Measurements from ENCODE around the gene KCNE2.
A peak's percentile ranks its signal among the peaks of the same experiment; 100 is the strongest.
"Not testable (repeated sequence)": the region's sequence is repeated elsewhere in the genome, so short reads cannot be mapped to it uniquely, and the experiment has no call there.

Gene KCNE2

GRCh38 chr21:34367320-34367935 lies 3.6 kb downstream of the KCNE2 start:
- H3K4me2 ChIP-seq (ENCODE audit: low read length), result no peak overlapping the region
- H3K4ac ChIP-seq (ENCODE audit: low read depth, low read length), result no peak overlapping the region
- H4K91ac ChIP-seq (ENCODE audit: low read depth, low read length), result no peak overlapping the region
- no peak overlapping the region for H2BK120ac ChIP-seq (ENCODE audit: insufficient read depth, low read length, poor library complexity)
- H3K79me1 ChIP-seq (ENCODE audit: low read length), result peaks cover 2% of the 10 kb centered on the region
- no peaks in the 10 kb centered on the region for H3K9me3 ChIP-seq (ENCODE audit: insufficient read depth, low read depth, low read length)
- H2AFZ ChIP-seq (ENCODE audit: insufficient read depth, low read length, poor library complexity), result no peak overlapping the region
- H3K27me3 ChIP-seq (ENCODE audit: insufficient read depth, low read length), result no peaks in the 10 kb centered on the region
- peak overlapping the region; percentile 64 for H2BK5ac ChIP-seq (ENCODE audit: low read depth, low read length, poor library complexity)
- H3K18ac ChIP-seq (ENCODE audit: low read length), result no peak overlapping the region
- H3K4me1 ChIP-seq (ENCODE audit: control insufficient read depth in 1 of 2, insufficient read depth in 2 of 2, low read length in 2 of 2), result no peaks in the 10 kb centered on the region
- H3K36me3 ChIP-seq (ENCODE audit: control insufficient read depth in 1 of 2, insufficient read depth in 2 of 2, low read length in 2 of 2), result no peaks in the 10 kb centered on the region
- H3K27ac ChIP-seq (ENCODE audit: low read depth, low read length), result no peak overlapping the region
- H3K9ac ChIP-seq (ENCODE audit: low read length), result no peak overlapping the region
- WGBS (ENCODE audit: extremely low coverage, insufficient coverage, insufficient read length), result no CpG with 5 or more reads among the region's 3 CpGs
- H2BK12ac ChIP-seq (ENCODE audit: low read length), result peak overlapping the region; percentile 42
- H3K4me3 ChIP-seq (ENCODE audit: low read depth, low read length), result no peak overlapping the region
- no peak overlapping the region for H4K12ac ChIP-seq (ENCODE audit: low read depth, low read length)
- H2AK5ac ChIP-seq (ENCODE audit: low read length), result no peak overlapping the region
- no peaks in the 10 kb centered on the region for H3K79me2 ChIP-seq (ENCODE audit: control insufficient read depth, insufficient read depth, low read length, poor library complexity)
- no peak overlapping the region for H4K8ac ChIP-seq (ENCODE audit: low read depth, low read length)
- H3K14ac ChIP-seq (ENCODE audit: low read length), result no peak overlapping the region
- peak; percentile 85 to 97 for DNase-seq
- no peak overlapping the region for H3K23ac ChIP-seq (ENCODE audit: low read length)

- Histone ChIP-seq H2AFZ (ENCODE audit: insufficient read depth, low read length, poor library complexity) (no peak overlapping the region), H2BK120ac (ENCODE audit: insufficient read depth, low read length, poor library complexity) (no peak overlapping the region), H4K12ac (ENCODE audit: low read depth, low read length) (no peak overlapping the region), H2AK5ac (ENCODE audit: low read length) (no peak overlapping the region), H3K27ac (ENCODE audit: low read depth, low read length) (no peak overlapping the region), H3K23ac (ENCODE audit: low read length) (no peak overlapping the region), H3K79me1 (ENCODE audit: low read length) (peaks cover 2% of the 10 kb centered on the region), H2BK5ac (ENCODE audit: low read depth, low read length, poor library complexity) (no peak overlapping the region), H3K4me1 (ENCODE audit: control insufficient read depth in 1 of 2, insufficient read depth in 2 of 2, low read length in 2 of 2) (no peaks in the 10 kb centered on the region), H3K9ac (ENCODE audit: low read length) (no peak overlapping the region), H3K36me3 (ENCODE audit: control insufficient read depth in 1 of 2, insufficient read depth in 2 of 2, low read length in 2 of 2) (no peaks in the 10 kb centered on the region), H3K4me2 (ENCODE audit: low read length) (no peak overlapping the region), H4K8ac (ENCODE audit: low read depth, low read length) (no peak overlapping the region), H3K14ac (ENCODE audit: low read length) (no peak overlapping the region), H3K27me3 (ENCODE audit: insufficient read depth, low read length) (no peaks in the 10 kb centered on the region), H3K18ac (ENCODE audit: low read length) (no peak overlapping the region), H2BK12ac (ENCODE audit: low read length) (no peak overlapping the region), H3K4ac (ENCODE audit: low read depth, low read length) (no peak overlapping the region), H4K91ac (ENCODE audit: low read depth, low read length) (no peak overlapping the region), H3K9me3 (ENCODE audit: insufficient read depth, low read depth, low read length) (no peaks in the 10 kb centered on the region), H3K4me3 (ENCODE audit: low read depth, low read length) (no peak overlapping the region), H3K79me2 (ENCODE audit: control insufficient read depth, insufficient read depth, low read length, poor library complexity) (no peaks in the 10 kb centered on the region)
- DNase-seq, result no peak
- no CpG with 5 or more reads among the region's 1 CpG for WGBS (ENCODE audit: extremely low coverage, insufficient coverage, insufficient read length)
Measured at GRCh38 chr21:34369741-34370140, 5.9 kb downstream of the KCNE2 start.

GRCh38 chr21:34372321-34372720 lies 8.5 kb downstream of the KCNE2 start:
- H3K4ac ChIP-seq (ENCODE audit: low read depth, low read length), result no peak overlapping the region
- no peaks in the 10 kb centered on the region for H3K79me2 ChIP-seq (ENCODE audit: control insufficient read depth, insufficient read depth, low read length, poor library complexity)
- H4K8ac ChIP-seq (ENCODE audit: low read depth, low read length), result no peak overlapping the region
- H3K9me3 ChIP-seq (ENCODE audit: insufficient read depth, low read depth, low read length), result no peaks in the 10 kb centered on the region
- no peaks in the 10 kb centered on the region for H3K36me3 ChIP-seq (ENCODE audit: control insufficient read depth in 1 of 2, insufficient read depth in 2 of 2, low read length in 2 of 2)
- H4K12ac ChIP-seq (ENCODE audit: low read depth, low read length), result no peak overlapping the region
- no peak overlapping the region for H2BK12ac ChIP-seq (ENCODE audit: low read length)
- H2AK5ac ChIP-seq (ENCODE audit: low read length), result no peak overlapping the region
- H3K18ac ChIP-seq (ENCODE audit: low read length), result no peak overlapping the region
- H3K79me1 ChIP-seq (ENCODE audit: low read length), result peaks cover 2% of the 10 kb centered on the region
- H3K14ac ChIP-seq (ENCODE audit: low read length), result no peak overlapping the region
- H2BK5ac ChIP-seq (ENCODE audit: low read depth, low read length, poor library complexity), result no peak overlapping the region
- H3K27ac ChIP-seq (ENCODE audit: low read depth, low read length), result no peak overlapping the region
- H4K91ac ChIP-seq (ENCODE audit: low read depth, low read length), result no peak overlapping the region
- no peak overlapping the region for H3K4me3 ChIP-seq (ENCODE audit: low read depth, low read length)
- no peak for DNase-seq
- H2BK120ac ChIP-seq (ENCODE audit: insufficient read depth, low read length, poor library complexity), result no peak overlapping the region
- H3K4me1 ChIP-seq (ENCODE audit: control insufficient read depth in 1 of 2, insufficient read depth in 2 of 2, low read length in 2 of 2), result no peaks in the 10 kb centered on the region
- no CpG with 5 or more reads among the region's 5 CpGs for WGBS (ENCODE audit: extremely low coverage, insufficient coverage, insufficient read length)
- H2AFZ ChIP-seq (ENCODE audit: insufficient read depth, low read length, poor library complexity), result no peak overlapping the region
- H3K27me3 ChIP-seq (ENCODE audit: insufficient read depth, low read length), result no peaks in the 10 kb centered on the region
- H3K4me2 ChIP-seq (ENCODE audit: low read length), result no peak overlapping the region
- no peak overlapping the region for H3K23ac ChIP-seq (ENCODE audit: low read length)
- no peak overlapping the region for H3K9ac ChIP-seq (ENCODE audit: low read length)

GRCh38 chr21:34374462-34374861 lies 10.7 kb downstream of the KCNE2 start:
- H3K18ac ChIP-seq (ENCODE audit: low read length); H3K27me3 ChIP-seq (ENCODE audit: insufficient read depth, low read length); DNase-seq; H2BK12ac ChIP-seq (ENCODE audit: low read length); H4K12ac ChIP-seq (ENCODE audit: low read depth, low read length); H2AFZ ChIP-seq (ENCODE audit: insufficient read depth, low read length, poor library complexity); H3K4me3 ChIP-seq (ENCODE audit: low read depth, low read length); H4K8ac ChIP-seq (ENCODE audit: low read depth, low read length); H2BK5ac ChIP-seq (ENCODE audit: low read depth, low read length, poor library complexity); H3K79me1 ChIP-seq (ENCODE audit: low read length); H2BK120ac ChIP-seq (ENCODE audit: insufficient read depth, low read length, poor library complexity); H3K4me2 ChIP-seq (ENCODE audit: low read length); H3K27ac ChIP-seq (ENCODE audit: low read depth, low read length); H3K36me3 ChIP-seq (ENCODE audit: control insufficient read depth in 1 of 2, insufficient read depth in 2 of 2, low read length in 2 of 2); H3K9me3 ChIP-seq (ENCODE audit: insufficient read depth, low read depth, low read length); H3K4me1 ChIP-seq (ENCODE audit: control insufficient read depth in 1 of 2, insufficient read depth in 2 of 2, low read length in 2 of 2); H2AK5ac ChIP-seq (ENCODE audit: low read length); H4K91ac ChIP-seq (ENCODE audit: low read depth, low read length); H3K23ac ChIP-seq (ENCODE audit: low read length); H3K14ac ChIP-seq (ENCODE audit: low read length); H3K4ac ChIP-seq (ENCODE audit: low read depth, low read length); H3K79me2 ChIP-seq (ENCODE audit: control insufficient read depth, insufficient read depth, low read length, poor library complexity); H3K9ac ChIP-seq (ENCODE audit: low read length): not testable (repeated sequence)
- WGBS (ENCODE audit: extremely low coverage, insufficient coverage, insufficient read length), result no CpG with 5 or more reads among the region's 8 CpGs
